ENCODE results near the gene TTLL11.
A peak's percentile ranks its signal among the peaks of the same experiment; 100 is the strongest.

Gene TTLL11

DNA sequence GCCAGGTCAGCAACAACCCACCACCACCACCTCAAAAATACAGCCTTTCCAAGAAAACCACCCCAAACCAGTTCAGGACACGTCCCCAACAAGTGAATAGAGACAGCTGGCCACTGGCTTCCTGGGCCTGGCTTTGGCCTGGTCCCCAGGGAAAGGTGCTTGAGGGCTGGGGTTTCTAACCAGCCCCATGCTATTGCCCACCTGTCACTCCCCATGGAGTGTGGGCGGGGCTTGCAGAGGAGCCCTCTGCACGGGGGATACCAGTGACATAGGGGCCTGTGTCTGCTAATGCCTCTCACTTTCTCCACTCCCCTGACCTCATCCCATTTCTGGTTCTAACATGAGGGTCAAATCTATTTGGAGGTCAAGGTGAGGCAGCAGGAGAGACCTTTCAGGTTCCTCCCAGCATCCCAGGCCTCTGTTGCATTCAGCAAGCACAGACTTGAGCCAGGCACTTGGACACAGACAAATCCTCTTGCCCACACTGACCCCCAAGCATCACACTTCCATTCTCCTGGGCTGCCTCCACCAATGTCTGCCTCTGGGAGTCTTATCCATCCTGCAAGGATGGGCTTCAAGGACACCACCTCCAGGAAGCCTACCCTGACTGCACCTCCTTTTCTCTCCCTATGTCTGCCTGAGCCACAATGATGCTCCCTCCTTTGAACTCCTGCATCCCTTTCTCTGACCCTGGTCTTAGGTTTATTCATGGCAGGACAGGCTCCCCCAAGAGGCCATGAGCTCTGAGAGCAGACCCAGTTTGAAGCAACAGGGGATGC lies 16.1 kb upstream of the TTLL11 start:
- no peak for DNase-seq

DNA sequence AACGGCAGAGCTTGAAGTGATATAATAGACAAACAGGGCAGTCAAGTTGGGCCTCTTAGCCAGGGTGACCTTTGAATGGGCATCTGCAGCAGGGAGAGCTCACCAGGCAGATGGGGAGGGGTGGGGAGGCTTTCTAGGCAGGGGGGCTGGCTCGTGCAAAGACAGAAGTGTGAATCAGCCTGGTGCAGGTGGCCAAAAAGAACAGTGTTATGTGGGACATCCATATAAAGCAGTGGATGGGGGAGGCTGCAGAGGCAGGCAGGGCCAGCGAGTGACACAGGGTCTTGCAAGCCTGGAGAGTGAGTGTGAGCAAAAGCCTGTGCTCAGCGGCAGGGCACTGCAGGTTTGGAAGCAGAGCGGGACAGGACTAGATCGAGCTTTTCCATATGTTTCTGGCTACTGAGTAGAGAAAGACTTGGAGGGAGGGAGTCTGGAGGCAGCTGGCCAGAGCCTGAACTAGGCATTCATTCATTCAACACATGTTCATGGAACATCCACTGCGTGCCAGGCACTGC lies 14.2 kb upstream of the TTLL11 start:
- no peak for DNase-seq

DNA sequence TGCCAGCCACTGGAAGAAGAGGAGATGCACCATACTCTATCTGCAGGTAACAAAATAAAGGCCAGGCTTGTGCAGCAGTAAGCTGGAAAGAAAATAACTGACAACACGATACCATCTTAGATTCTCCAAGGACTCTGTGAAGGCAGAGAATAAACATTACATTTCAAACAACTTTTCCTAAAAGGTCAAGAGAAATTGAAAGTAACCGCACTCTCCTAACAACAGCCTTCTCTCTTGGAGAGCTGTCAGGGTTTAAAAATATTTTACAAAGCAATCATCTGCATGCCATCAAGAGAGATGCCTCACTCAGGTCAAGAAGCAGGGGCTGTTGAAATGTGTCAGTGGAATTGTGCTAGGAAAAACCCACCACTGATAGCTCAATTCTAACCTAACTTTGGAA lies 13.5 kb upstream of the TTLL11 start:
- no peak for DNase-seq

DNA sequence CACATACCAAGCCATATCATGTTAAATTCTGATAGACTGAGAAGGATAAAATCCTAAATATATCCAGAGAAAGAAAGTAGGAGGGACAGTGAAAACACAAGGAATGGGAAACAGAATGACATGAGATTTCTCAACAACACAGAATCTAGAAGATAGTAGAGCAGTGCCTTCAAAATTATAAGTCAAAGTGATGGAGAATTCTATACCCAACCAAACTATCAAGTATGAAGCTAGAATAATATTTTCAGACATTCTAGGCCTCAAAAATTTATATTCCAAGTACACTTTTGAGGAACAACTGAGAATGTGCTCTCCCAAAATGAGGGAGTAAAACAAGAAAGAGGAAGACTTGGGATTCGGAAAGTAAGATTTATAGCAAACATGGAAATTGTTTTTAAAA lies 10.9 kb upstream of the TTLL11 start:
- no peak for DNase-seq

DNA sequence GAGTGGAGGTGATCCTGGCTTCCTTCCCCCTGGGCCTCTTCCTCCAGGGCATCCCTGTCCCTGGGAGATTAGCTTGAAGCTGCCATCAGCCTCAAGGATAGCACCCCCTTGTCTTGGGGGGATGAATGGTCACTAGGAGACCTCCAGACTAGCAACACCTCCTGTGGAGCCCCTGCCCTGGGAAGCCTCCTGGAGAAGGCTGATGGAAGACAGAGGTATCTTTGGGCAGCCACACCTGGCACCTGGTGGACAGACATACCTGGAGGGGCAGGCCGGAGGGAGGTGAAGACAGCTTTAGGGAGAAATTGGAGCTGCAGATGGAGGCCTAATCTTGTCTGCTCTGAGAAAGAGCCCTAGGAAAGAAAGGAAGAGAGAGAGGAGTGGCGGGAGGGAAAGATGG lies 9.0 kb upstream of the TTLL11 start:
- DNase-seq, result no peak

DNA sequence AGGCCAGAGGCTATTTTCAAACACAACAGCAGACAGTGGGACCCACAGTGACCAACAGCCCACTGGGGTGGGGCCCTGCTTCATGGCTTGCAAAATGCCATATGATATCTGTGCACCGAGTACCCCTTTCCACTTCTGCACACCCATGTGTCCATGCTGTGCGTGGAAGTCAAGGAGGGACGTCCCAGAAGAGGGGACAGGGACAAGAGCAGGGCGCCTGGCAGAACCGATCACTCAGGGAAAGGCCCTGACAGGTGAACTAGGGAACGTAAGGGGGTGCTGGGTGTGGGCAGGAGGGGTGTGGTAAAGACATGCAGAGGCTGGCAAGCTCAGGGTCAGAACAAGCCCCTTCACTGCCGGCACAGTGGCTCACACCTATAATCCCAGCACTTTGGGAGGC lies 7.6 kb upstream of the TTLL11 start:
- no peak for DNase-seq

DNA sequence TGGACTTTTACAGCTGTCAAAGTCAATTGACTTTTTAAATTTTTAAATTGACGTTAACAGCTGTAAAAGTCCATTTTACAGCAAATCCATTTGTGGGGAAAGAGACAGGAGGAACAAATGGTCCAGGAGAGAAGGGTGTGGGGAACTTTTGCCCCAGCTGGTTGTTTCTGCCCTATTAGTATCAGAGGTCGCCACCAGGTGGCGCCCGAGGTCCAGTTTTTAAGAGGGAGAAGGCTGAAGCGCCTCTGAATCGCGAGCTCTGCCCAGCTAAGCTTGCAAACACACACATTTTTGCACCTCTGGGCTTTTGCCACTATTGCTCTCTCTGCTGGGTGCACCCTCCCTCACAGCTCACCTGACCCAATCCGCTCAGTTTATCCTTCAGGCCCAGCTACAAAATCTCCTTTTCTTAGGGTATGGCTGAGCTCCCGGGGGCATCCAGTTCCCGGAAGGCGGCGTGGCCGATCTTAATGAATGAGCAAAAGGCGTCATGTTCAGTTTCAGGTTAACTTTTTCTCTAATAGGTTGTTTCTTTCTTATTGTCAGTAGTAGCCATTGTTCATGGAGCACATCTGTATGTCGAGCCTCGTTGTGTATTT lies 6.3 kb upstream of the TTLL11 start:
- peak; percentile 39 for DNase-seq

DNA sequence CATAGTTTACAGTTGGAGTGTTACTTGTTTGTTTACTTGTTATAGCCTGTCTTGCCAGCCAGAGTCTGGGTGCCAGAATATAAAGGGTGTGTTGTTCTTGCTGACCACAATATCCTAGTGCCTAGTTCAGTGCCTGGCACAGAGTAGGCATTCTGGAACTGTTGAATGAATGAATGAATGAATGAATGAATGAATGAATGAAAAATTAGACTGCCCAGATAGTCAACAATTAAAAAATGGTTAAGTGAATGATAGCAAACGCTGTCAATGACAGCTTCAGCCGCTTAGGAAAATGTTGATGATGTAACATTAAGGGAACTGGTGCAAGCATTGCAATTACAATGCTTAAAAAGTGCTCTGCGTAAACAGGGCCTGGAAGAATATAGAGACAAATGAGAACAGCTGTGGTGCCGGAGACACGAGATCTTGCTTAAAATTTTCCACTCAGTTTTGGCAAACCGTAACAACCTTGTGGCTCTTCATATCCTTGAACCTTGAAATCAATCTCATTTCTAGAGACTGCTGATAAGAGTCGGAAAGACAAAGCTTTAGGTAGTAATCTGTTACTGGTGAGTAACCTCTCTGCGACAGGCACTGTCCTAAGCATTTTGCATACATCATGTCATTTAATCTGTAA lies 4.7 kb upstream of the TTLL11 start:
- no peak for DNase-seq

DNA sequence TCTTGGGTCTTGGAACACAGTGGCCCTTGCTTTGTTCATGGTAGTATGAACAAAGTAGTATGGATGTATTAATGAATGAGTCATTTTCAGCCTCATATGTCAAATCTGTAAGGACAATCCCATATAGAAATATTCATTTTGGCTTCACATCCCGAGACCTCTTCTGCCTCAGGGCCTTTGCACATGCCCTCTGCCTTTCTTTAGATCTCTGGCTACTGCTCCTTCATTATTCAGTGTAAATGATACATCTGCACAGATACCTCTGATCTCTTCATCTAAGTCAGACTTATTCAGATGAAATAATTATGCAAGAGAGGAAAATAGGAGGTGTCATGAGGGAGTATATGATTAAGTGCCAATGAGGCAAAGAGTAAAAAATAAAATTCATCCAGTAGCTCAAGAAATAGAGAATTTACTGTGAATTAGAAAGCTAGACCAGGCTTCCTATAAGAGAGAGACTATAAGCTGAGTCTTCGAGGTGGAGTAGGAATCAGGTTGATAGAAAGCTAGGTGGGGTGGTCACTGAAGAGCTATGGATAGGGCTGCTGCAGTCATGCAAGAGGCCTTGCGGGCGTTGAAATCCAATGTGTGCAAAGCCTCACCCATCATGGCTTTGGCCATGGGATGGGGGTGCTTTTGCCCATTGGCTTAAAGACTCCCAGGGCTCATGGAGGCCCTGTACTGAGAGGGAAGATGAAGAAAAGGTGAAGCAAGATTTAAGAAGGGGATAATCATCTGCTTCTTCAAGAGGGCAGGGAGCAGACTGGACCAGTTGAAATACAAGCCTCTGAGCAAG lies 3.7 kb upstream of the TTLL11 start:
- DNase-seq, result no peak

DNA sequence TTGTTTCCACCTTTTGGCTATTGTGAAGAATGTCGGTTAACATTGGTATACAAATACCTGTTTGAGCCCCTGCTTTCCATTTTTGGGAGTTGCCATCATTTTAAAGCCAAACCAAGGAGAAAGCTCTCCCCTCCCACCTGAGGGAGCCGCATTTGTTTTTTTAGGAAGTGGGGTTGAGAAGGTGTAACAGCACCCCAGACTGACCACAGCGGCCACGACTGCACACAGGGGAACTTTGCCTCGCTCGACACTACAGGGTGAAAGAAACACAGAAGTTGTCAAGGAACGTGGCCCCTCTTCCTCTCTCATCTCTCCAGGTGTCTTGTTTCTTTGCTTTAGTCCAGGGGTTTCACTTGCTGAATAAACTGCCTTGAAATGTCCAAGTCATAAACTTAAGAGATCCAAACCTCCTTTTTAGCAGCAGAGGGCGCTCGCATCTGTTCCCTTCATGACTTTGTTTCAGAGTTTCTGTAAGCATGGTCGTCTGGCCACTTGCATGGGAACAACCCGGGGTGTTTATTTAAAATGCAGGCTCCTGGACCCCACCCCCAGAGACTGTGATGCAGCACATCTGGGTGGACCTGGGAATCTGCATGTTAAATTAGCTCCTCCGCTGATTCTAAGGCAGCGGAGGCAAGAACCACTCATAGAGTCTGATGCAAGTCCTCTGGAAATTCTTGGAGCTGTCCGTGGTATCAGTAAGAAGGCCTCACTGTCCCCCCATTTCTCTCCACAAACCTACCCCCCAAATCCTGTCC lies 2.1 kb upstream of the TTLL11 start:
- DNase-seq, result peak; percentile 61

DNA sequence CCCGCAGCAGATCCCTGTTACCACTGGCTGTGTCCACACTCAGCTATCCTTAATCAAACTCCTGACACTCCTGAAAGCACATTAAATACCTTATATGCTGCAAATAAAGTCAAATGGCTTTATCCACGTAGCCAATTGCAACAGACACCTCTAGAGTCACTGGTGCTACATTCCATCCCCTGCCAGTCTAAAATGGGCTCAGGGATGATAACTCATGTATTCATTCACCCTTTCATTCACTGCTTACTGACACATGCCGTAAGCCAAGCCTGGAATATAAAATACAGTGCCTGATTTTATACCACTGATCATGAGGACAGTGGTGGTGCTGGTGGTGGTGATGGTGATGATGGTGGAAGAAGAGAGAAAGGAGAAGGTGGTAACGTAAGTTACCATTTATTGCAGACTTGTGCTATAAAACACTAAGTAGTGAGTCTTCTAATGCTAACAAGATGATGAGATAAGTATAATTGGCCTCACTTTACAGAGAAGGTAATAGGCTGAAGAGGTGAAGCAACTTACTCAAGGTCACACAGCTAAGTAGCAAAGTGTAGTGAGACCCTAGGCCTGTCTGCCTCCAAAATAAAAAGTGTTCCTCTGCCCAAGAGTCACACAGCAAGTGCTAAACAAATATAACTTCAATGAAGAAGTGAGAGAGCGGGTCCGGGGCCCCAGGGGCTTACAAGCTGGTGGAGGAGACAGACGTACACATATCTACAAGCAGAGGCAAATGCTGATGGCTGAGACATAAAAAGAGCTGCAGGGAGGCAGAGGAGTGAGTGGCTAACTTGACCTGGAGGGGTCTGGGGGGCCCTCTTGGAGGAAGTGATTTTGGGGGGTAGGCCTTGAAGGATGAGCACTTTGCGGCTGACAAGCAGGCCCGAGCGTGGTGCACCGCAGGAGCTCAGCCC lies 1.2 kb downstream of the TTLL11 start:
- no peak for DNase-seq

DNA sequence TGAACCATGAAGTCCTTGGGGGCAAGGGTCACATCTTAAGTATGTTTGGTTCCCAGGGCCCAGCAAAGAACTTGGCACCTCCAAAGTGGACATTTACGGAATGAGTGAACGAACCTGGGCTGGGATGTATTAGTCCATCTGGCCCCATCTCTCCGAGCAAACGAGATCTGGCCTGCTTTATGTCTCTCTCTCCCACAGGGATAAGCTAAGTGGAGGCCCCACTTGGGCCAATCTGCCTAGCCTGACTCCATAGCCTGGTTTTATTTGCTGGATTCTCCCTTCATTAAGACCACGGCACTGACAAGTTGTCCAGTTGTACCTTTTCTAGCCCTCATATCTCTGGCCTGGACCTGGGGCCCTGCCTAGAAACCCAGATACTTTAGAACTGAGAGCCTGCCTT lies 2.1 kb downstream of the TTLL11 start:
- DNase-seq, result no peak

DNA sequence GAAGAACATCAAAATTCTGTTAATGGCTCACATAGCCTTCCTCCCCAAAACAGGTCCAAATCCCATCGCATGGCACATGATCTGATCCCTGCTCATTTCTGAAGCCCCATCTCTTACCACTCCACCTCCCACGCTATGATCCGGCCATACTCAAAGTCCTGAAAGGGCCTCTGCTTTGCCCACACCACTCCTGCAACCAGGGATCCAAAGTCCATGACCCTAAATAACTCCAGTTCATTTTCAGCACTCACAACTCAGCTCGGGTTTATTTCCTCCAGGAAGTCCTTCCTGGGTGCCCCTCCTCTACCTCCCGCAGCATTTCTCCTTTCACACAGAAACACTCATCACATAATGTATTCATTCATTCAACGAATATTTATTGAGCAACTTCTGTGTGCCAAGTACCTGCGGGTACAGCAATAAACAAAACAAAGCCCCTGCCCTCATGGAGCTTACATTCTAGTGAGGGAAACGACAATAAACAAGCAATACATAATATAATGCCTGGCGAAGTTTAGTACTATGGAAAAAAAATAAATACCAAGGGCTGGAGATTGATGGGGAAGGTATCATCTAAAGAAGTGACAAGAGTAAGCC lies 2.7 kb downstream of the TTLL11 start:
- no peak for DNase-seq

DNA sequence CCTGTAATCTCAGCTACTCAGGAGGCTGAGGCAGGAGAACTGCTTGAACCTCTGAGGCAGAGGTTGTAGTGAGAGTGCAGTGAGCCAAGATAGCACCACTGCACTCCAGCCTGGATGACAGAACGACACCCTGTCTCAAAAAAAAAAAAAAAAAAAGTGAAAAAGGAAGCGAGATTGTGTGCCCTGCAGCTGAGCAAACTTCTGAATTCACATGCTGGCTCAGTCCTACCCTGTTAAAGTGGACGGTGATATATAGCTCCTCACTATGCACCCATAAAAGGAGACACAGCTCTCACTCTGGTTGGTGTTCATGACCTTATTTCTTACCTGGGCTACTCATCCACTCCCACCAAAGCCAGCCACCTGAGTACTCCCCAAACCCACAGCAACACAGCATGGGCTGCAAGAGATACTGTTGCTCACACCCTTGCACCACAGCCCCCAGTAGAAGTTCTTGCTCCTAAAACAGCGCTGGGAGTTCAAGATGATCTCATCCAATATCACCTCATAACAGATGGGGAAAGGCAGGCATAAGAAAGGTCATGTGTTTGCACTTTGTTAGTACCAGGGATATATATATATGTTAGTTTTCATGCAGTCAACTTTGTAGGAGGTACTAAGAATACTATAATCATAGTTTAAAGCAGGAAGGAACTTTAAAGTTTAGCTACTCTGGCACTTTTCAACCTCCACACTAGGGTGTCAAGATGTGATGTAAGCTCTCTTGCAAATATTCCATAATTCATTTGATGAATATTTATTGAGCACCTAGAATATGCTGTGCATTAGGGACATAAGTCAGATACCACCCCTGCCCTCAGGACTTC lies 4.0 kb downstream of the TTLL11 start:
- no peak for DNase-seq

DNA sequence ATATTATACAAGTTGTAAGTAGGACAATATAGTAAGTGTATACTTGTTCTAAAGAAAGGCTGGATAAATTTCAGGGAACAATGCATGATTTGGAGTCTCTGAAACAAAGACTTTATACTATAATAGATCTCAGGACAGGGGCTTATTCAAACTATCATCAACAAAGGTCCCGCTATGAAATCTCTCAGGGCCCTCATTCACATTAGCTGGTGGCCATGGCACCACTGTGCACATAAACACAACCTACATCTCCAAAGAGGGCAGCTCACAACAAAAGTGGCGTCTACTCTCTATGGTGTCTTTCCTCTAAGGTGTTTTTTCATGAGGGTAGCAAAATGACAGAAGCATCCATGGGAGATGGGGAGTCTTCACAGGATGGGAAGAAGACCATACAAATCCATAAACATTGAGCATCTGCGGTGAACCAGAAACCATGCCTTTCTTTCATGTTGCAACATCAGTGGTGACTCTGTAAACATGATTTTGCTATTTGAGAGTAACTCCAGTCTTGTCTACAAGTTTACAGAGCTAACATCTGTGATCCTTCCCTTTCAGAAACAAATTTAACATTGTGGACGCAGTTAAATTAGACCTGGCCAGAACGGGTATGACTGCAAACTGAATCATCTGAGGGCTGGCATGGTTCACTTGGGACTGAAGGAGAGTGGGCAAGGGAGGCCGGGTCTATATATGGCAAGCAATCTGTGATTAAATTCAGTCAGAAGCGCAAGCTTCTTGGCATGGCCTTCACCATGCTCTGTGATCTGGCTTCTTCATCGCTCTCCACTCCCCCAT lies 5.5 kb downstream of the TTLL11 start:
- no peak for DNase-seq

DNA sequence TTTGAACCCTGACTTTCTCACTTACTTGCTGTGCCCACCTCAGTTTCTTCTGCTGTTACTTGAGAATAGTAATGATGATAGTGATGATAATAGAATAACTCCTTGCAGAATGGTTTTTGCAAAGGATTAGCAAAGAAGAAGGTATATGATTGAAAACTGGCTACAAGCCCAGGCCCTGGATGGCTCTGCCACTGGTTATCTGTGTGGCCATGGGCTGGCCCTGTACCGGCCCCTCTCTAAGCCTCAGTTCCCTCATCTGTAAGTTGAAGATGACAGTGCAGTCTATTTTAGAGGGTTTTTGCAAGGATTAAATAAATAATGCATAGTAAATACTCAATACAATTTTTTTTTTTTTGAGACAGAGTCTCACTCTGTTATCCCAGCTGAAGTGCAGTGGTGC lies 6.2 kb downstream of the TTLL11 start:
- no peak for DNase-seq

DNA sequence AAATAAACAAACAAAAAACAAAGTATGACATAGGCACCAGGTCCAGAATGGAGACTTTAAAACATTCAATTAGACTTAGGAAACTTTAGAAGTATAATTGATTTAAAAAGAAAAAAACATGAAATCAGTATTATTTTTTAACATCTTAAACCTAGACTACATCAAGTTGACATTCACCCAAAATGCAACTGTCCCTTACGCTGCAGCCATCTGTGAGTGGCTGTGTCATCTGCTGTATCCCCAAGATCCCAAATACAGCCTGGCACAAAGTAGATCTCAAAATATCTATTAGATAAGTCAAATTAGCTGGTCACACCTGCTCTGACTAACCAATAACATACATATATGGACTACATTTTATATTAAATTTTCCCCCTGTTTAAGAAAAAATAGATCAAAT lies 7.8 kb downstream of the TTLL11 start:
- DNase-seq, result no peak

DNA sequence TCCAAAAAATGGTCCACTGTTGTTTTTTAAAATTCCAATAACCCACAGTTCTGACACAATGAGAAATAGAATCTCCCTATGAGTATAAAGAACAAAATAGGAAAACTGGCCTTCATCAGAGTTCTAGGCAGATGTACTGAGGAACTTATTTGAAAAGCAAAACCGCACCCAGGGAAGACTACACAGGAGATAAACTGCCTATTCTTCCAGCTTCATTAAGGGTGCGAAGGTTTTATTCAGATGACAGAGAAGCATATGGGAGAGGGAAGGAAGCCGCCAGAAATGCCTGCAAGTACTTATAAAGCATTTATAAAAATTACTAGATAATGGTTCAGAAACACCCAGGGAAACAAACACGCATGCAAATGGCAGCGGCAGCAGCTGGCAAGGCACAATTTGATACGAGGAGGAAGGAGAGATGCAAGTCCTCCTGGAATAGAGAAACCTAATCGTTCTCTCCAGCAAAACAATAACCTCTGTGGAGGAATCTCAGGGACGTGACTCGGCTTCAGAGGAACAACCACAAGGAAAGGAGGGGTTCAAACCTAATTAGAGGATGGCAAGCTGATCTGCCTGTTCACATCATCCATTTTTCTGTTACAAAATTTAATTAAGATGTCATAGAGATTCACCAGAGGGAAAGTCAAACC lies 9.0 kb downstream of the TTLL11 start:
- DNase-seq, result no peak

DNA sequence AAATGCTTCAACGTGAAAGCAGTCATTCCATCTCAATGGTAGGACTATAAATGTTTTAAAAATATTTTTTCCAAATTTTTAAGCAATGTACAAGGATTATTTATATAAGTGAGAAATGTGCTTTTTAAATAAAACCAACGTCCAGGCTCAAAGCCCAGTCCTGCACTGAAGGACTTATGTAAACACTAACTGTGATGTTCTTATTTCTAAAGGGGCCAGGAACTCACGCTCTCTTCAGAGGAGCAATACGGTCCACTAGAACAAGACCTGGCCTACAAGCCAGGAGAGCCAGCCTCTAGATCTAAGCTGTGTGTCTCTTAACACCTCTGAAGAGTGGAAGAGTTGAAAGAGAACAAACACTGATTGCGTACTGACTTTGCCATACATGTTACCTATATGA lies 12.1 kb downstream of the TTLL11 start:
- DNase-seq, result no peak
